Islet of Langerhans (tissue), 1 donor: ENCODE results near the gene KREMEN2.

Source experiments
- FAIRE-seq: peaks from one replicate; lab custom pipeline; 2011; peaks lifted over from hg19 to GRCh38; lab: Jason Lieb, UNC

The KREMEN2 gene

DNA sequence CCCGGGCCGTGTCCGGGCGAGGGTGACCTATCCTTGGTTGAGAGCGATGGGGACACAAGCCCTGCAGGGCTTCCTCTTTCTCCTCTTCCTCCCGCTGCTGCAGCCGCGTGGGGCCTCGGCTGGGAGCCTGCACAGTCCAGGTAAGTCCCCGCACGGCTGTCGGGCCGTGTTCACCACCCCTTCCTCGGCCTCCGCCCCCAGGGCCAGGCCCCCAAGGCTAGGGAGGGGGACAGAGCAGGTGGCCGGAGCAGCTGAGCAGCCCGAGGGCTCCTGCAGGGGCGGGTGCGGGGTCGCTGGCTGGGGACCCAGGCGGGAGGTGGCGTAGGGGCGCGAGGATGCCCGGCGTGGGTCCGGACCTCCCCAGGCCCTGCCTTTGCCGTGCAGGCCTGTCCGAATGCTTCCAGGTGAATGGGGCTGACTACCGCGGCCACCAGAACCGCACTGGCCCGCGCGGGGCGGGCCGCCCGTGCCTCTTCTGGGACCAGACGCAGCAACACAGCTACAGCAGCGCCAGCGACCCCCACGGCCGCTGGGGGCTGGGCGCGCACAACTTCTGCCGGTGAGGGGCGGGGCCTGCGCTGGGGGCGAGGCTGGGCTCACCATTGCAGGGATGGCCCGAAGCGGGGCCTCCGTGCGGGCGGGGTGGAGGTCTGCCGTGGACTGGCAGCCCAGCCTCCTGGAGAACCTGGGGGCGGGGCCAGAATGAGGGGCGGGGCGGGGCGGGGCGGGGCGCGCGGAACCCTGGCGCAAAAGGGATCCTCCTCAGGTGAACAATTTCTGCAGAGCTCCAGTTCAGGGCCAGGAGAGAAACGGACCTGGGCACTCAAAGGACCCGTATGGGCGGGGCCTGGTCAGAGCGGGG, 631 bp downstream of the KREMEN2 start:
- FAIRE-seq: no peak

DNA sequence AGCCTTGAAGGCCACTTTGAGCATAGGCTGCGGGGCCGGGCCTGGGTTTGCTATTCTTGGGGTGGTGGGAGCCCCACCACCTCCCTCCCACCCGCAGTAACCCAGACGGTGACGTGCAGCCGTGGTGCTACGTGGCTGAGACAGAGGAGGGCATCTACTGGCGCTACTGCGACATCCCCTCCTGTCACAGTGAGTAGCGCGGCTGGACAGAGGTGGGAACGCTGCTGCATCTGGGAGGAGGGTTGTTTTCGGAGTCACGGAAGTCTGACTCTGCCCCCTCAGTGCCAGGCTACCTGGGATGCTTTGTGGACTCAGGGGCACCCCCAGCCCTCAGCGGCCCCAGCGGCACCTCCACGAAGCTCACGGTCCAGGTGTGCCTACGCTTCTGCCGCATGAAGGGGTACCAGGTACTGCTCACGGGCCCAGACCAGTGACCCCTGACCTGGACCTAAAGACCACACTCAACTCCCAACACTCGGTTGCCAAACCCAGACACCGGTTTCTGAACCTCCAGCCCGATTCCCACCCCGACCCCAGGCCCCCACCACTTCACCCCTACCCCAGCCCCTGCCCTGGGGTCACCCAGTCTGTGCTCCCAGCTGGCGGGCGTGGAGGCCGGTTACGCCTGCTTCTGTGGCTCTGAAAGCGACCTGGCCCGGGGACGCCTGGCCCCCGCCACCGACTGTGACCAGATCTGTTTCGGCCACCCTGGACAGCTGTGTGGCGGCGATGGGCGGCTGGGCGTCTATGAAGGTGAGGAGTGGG, 2.1 kb downstream of the KREMEN2 start:
- FAIRE-seq: no peak

DNA sequence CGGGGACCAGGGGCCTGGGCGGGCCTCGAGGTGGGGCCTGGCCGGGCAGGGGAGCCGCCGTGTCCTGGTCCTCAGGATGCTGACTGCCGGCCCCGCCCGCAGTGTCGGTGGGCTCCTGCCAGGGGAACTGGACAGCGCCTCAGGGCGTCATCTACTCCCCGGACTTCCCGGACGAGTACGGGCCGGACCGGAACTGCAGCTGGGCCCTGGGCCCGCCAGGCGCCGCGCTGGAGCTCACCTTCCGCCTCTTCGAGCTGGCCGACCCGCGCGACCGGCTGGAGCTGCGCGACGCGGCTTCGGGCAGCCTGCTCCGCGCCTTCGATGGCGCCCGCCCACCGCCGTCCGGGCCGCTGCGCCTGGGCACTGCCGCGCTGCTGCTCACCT, 2.7 kb downstream of the KREMEN2 start:
- FAIRE-seq: no peak

DNA sequence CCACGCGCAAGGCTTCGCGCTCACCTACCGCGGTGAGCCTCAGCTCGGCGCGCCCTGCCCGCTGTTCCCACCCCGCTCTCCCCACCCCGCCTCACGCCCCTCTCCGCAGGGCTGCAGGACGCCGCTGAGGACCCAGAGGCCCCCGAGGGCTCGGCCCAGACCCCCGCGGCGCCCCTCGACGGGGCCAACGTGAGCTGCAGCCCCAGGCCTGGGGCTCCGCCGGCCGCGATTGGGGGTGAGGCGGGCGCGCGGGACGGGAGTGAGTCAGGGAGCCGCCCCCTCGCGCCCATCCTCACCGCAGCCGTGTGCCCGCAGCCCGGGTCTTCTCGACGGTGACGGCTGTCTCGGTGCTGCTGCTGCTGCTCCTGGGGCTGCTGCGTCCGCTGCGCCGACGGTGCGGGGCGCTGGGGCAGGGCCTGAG, 3.1 kb downstream of the KREMEN2 start:
- no peak for FAIRE-seq

DNA sequence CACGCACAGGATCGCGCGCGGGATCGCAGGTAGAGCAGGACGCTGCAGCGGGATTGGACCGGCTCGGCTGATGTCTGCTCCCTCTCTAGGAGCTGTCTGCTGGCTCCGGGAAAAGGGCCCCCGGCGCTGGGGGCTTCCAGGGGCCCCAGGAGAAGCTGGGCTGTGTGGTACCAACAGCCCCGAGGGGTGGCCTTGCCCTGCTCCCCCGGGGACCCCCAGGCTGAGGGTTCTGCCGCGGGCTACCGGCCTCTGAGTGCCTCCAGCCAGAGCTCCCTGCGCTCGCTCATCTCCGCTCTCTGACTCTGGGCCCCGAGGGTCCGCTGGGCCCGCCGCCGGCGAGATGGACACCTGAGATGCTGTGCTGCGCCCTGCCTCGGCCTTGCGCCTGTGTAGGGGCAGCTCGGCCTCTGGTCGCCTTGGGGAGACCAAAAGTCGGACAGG, 3.7 kb downstream of the KREMEN2 start:
- no peak for FAIRE-seq

DNA sequence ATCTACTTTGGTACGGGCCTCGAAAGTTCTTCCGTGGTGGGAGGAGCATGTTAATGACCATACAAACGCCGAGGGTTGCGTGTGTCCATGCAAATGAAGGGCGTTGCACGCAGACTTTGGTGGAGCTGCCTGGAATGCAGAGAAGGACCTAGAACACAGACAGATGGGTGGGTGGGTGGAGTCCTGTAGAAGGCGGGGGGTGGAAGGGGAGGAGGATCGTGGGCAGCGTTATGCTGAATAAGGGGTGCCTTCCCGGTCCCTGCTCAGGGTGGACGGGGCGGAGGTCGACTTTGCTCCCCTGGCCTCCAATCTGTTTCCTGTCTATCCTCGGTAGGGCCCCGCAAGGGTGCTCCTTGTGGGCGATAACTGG, 4.3 kb downstream of the KREMEN2 start:
- no peak for FAIRE-seq

DNA sequence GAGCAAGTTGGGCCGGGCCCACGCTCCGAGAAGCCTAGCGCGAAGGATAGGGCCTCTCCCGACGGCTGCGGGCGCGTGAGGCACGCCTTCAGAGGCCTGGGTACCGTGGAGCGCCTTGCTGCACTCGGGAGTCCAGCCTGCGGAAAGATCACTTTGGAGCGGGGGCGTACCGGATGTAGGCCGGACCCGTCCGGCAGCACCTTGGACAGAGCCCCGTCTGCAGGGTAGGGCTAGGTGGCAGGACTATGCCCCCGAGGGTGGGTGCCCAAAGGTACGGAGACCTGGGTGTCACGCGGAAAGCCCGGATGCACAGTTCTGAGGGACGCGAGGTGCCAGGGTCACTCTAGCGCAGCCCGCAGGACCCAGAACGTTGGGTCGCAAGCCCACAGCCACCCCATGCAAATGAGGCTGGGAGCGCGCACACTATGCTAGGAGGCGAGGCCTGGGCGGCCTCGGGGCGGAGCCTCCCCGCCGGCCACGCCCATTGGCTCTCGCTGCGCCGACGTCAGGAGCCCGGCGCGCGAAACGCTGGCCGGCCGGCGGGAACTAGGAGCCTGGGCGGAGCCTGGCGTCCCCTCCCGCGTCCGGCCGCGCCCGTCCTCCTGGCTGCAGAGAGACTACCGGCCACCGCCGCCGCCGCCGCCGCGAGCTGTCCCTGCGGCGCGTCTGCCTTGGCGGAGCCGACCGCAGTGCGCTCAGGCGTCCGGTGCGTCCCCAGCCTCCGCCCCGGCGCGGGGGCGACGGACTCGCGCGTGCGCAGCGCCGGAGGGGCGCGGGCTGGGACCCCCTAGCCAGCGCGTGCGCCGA, 4.9 kb downstream of the KREMEN2 start, which contains the start of gene PAQR4:
Gene PAQR4 (plus strand): TSS at position 611 of the 807 bp plus-strand sequence. CDS start 327 bp downstream, outside the sequence.
- no peak for FAIRE-seq

DNA sequence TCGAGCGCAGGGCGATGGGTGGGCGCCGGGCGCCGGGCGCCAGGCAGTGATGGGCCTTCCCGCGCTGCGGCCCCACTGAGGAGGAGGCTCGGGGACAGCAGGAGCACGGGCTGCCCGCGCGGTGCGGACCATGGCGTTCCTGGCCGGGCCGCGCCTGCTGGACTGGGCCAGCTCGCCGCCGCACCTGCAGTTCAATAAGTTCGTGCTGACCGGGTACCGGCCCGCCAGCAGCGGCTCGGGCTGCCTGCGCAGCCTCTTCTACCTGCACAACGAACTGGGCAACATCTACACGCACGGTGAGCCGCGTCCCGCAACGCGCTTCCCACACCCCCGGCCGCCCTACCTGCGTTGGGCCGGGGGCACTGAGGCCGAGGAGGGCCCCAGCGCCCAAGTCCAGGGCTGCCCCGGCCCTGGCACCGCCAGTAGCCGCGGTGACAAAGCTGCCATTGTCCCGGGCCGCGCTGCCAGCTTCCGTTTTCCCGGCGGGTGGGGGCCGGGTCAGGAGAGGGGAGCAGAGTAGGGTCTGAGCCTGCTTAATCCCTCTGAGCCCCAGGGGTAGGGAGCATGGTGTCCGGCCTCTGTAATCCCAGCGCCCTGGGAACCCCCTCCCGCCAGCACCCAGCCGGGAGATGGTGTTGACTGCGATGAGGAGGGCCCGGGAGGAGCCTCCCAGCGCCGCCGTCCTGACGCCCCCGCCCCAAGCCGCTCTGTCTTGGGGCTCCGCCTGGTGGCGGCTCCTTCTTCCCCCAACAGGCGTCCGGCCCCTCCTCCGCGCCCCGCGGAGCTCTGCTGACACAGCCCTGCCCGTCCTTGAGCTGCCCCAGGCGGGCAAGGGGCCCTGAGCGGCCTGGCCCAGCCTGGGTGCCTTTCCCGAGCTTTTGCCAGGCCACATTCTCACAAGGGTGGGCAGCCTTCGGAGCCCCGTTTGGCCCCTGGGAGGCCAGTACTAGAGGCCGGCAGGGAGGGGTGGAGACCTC, 5.8 kb downstream of the KREMEN2 start:
- FAIRE-seq: no peak

DNA sequence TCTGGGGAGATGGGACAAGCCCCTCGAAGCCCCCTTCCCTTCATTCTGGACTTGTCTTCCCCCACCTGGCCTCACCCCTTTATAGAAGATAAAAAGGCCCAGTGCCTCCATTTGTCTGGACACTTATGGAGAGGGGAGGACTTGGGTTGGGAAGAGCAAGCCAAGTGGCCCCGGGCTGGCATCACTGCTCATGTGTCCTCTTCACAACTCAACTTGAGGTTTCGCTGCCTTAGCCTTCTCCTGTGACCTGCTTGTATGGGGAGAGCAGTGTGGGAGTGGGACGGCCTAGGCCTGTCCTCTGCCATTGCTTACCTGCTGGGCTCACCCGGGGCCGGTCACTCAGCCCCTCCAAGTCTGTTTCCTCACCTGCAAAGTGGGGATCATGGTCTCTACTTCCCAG, 6.5 kb downstream of the KREMEN2 start:
- no peak for FAIRE-seq

DNA sequence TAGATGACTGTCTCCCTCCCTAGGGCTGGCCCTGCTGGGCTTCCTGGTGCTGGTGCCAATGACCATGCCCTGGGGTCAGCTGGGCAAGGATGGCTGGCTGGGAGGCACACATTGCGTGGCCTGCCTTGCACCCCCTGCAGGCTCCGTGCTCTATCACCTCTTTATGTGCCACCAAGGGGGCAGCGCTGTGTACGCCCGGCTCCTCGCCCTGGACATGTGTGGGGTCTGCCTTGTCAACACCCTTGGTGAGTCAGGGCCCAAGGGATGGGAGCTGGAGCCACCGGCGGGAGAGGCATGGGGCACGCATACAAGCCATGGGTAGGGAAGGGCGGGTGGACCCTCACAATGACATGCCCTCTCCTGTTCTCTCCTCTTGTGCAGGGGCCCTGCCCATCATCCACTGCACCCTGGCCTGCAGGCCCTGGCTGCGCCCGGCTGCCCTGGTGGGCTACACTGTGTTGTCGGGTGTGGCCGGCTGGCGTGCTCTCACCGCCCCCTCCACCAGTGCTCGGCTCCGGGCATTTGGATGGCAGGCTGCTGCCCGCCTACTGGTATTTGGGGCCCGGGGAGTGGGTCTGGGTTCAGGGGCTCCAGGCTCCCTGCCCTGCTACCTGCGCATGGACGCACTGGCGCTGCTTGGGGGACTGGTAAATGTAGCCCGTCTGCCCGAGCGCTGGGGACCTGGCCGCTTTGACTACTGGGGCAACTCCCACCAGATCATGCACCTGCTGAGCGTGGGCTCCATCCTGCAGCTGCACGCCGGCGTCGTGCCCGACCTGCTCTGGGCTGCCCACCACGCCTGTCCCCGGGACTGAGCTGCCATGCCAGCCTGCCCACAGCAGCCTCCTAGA, 7.3 kb downstream of the KREMEN2 start:
- FAIRE-seq: no peak

DNA sequence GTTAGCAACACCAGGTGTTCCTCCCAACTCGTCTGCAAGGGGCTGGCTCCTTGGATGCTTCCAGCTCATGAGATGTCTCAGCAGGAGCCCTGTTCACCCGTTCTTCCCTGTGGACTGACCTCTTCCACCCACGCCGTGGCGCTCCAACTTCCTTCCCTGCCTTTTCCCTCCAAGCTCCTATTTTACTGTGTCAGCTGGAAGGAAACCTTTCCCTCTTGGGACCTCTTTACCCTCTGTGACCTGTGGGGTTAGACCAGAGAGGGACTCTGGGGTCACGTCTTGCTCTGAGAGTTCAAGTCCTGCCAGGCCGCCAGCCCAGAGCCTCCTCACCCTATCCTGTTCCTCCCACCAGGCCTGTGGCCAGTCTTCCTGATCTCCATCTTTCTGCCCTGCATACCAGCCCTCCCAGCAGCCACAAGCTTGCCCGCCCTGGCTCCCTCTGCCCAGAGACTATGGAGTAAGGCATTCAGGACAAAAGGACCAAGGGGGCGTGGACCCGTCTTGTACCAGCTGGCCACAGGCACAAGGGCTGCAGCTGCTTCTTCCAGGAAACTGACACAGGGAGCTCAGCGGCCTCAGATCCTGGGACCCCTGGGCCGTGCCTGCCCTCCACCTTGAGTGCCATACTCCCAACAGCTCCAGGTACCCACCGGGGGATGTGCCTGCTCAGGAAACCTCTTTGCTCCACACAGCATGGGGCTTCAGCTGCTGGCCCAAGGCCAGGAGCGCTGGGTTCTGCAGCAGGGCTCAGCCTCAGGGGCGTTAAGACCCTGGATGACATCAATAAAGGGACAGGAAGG, 8.1 kb downstream of the KREMEN2 start:
- FAIRE-seq: no peak

DNA sequence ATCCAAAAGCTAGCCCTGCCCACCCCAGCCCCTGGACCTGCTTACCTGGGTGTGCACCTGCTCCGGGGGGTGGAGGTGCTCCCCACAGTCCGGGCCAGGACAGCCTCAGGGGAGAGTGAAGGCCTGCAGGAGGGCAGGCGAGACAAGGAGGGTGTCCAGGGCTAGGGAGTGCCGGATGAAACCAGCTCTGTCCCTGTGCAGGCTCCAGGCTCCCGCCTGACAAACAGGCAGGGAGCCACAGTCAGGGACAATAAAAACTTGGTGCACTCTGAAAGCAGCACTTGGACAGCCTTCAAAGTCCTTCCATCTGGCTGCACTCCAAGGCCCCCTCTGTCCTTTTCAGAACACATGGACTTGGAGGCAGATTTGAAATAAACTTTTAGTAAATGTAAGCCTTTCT, 9.0 kb downstream of the KREMEN2 start:
- FAIRE-seq: no peak

DNA sequence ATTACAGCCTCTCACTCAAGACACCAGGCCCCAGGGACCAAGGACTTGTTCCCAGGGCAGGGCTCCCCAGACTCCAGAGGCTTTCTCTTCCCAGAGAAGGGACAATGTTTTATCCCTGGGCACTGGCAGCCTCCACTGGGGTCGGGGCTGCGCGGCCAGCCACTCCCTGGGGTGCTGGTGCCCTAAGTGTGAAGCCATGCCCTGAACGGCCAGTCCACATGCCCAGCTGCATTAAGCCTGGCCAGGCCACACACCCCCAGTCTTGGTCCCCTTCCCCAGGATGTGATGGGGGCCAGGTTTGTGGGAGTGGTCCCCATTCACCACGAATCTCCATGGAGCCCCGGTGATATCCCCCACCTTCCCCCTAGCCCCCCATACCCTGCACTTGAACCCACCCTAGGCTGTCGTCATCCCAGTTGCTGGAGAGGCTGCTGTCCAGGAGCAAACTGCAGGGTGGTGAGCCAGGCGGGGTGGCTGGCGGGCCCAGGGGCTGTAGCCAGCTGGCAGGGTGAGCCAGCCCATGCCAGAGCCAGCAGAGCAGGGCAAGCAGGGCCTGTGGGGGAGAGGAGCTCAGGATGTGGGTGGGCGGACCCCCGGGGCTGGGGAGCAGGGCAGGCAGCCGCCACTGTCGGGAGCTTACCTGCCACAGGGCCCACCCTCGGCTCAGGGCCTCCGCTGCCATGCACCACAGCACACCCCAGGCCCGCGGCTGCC, 9.7 kb downstream of the KREMEN2 start:
- no peak for FAIRE-seq

DNA sequence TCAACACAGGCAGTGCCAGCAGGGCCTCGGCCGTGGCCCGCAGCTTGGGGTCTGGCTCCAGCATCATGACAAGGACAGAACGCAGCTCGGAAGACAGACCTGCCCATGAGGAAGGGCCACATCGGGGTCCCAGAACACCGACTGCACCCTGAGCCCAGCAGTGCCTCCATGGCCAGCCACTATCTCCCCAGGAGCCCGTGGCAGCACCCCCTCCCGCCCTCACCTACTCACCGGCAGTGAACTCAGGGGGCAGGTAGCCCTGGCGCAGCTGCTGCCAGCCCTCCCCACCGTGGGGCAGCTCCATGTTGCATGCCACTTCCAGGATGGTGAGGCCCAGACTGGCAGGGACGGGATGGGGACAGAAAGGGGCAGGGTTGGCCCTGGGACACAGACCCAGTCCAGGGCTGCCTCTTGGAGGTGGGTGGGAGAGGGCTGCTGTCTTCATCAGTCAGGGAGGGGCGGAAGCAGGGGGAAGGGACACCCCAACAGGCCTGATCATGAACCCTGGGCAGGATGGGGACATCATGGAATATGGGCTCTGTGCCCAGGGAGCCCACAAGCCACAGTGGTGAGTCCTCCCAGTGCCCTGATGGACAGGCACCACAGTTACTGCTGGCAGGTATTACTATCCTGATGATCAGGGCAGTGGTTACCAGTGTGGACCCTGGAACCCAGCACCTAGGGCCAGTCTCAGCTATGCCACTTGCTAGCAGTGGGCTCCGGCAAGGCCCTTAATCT, 10.4 kb downstream of the KREMEN2 start:
- no peak for FAIRE-seq

DNA sequence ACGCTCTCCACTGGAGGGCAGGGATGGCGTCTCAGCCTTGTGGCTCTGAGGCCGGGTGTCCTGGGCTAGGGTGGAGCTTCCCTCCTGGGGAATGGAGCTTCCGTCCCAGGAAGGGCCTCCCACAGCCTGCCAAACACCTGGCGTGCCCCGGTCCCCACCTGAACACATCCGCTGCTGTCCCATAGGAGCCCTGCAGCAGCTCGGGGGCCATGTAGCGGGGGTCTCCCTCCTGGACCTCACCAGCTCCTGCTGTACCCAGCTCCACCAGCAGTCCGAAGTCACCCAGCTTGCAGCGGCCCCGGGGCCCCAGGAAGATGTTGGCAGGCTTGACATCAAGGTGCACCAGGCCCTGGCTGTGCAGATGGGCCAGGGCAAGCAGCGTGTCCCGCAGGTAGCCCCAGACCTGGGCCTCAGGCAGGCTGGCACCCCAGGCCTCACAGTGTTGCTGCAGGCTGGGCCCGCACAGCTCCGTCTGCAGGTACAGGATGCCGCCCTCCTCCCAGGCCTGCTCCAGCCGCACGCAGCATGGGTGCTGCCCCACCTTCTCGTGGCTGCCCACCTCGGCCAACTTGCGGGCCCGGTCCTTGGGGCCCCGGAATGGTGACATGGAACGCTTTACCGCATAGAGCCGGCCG, 11.2 kb downstream of the KREMEN2 start:
- no peak for FAIRE-seq

DNA sequence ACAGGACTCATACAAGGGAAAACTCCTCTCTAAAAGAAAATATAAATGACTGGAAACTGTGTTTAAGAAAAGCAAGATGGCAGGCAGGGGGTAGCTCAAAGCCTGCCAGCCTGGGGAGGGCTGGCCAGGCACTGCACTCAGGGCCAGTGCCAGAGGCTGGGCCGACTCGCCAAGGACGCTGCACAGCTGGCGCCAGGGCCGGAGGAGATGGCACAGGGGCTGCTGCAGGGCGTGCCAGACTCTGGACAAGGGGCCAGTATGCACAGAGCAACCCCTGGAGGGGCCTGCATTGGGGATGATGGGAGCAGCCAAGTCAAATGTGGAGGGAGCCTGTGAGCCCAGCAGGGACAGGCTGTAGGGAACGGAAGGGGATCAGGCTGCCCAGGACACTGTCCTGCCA, 12.1 kb downstream of the KREMEN2 start:
- no peak for FAIRE-seq

DNA sequence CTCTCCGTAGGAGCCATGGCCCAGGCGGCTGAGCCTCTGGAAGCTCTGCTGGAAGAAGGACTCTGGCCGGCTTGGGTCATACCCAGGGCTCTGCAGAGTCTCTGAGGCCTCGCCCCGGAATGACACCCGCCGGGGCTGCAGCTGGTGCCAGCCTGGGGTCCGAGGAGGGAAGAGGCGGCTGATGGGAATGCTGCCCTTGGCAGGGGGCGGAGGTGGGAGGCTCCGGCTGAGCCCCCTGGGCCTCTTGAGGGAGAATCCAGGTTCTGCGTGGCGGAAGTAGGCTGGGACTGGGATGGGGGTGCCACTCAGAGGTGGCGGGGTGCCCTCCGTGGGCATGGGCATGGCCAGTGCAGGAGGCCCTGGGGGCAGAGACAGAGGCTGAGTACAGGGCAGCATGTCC, 12.6 kb downstream of the KREMEN2 start:
- FAIRE-seq: no peak

DNA sequence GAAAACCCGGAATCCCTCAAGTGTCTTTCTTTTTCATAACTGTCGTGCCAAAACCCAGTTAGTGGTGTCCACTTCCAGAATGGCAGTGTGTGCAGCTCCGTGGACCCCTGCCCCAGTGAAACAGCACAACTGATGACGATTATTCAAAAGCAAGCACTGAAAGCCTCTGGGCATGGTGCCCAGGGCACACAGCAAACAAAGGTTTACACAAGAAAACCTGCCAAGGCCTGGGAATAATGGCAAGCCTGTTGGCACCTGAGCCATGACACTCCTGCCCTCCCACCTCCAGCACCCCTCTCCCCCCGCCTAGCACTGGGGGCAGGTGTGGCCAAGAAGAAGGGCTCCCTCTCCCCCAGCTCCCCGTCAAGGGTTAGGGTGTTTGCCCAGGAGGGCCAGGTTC, 13.4 kb downstream of the KREMEN2 start:
- FAIRE-seq: no peak
